Gastrocnemius medialis (tissue), 4 donors: Measurements from ENCODE around the gene CDKAL1. TPM values are rescaled to one million over a fixed set of nuclear protein-coding genes. Genes with fewer than 3 reads are reported as not detected.

Experiments
- ATAC-seq, 2 donors: fragments of 150-250 bp; one replicate each; pipeline ENCODE4 v1.9.1; 2016
- DNase-seq, 2 donors: peaks; one replicate each; pipeline ENCODE4 v3.0.0-alpha.2; 2019
- H3K27ac ChIP-seq, 4 donors: fragments of 200-600 bp; sonication (generic); 1 replicate in 1 of 4; 2 replicates in 3 of 4; pipeline ENCODE4 v1.5.1; 2016 to 2018; ENCODE audit warnings: mild to moderate bottlenecking in 2 of 4, moderate library complexity in 1 of 4
- H3K27me3 ChIP-seq, 3 donors: fragments of 200-600 bp; sonication (generic) in 2 of 3; 1 replicate in 1 of 3; 2 replicates in 2 of 3; pipeline versions ENCODE4 v1.5.1 to v1.6.0; 2016 to 2019; ENCODE audit warnings: mild to moderate bottlenecking in 1 of 3, moderate library complexity in 1 of 3
- H3K36me3 ChIP-seq, 2 donors: fragments of 200-600 bp; sonication (generic) in 1 of 2; one replicate each; pipeline ENCODE4 v1.5.1; 2017 to 2018
- H3K4me1 ChIP-seq, 2 donors: fragments of 200-600 bp; sonication (generic) in 1 of 2; one replicate each; pipeline ENCODE4 v1.5.1; 2016 to 2017; ENCODE audit warnings: mild to moderate bottlenecking in 2 of 2
- H3K4me3 ChIP-seq, 4 donors: fragments of 200-600 bp; sonication (generic) in 3 of 4; 1 replicate in 1 of 4; 2 replicates in 3 of 4; pipeline ENCODE4 v1.5.1; 2016 to 2019; ENCODE audit warnings: mild to moderate bottlenecking in 2 of 4
- H3K9me3 ChIP-seq, 3 donors: fragments of 200-600 bp; sonication (generic) in 2 of 3; 1 replicate in 1 of 3; 2 replicates in 2 of 3; pipeline ENCODE4 v1.5.1; 2016 to 2019
- CTCF ChIP-seq, 5 experiments: fragments of 450-650 bp in 3 of 5; fragments of 200-600 bp in 2 of 5; sonication (generic) in 2 of 5; IDR thresholded peaks in 4 of 5; conservative IDR thresholded peaks in 1 of 5; 1 replicate in 4 of 5; 2 replicates in 1 of 5; pipeline ENCODE4 v1.5.1; 2016 to 2019; ENCODE audit warnings: antibody characterized with exemption in 5 of 5, mild to moderate bottlenecking in 3 of 5, moderate library complexity in 3 of 5
- POLR2A ChIP-seq, 2 donors: fragments of 450-650 bp; IDR thresholded peaks; one replicate each; pipeline ENCODE4 v1.6.1; 2017; ENCODE audit warnings: antibody characterized with exemption in 2 of 2, mild to moderate bottlenecking in 2 of 2, moderate library complexity in 2 of 2
- in situ Hi-C, 4 donors: fragments of 200-750 bp; cut with MboI; loops; one replicate each; pipeline versions ENCODE4 v1.15.0 to v1.8.0; 2017; ENCODE audit warnings: low sequenced_read_pairs in 4 of 4
- intact Hi-C: fragments of 100-400 bp; cut with DNase I; formaldehyde crosslinking; loops from one replicate; pipeline ENCODE4 v1.15.1; 2023; ENCODE audit warnings: low total_unique reads
- total RNA-seq, 4 donors: library from RNA; depleted of rRNA; stranded (reverse); fragments of >200 nt; gene quantifications; one replicate each; pipeline versions ENCODE4 v1.1.0 to v1.2.3, GENCODE V29; 2016

Gene CDKAL1
- total RNA-seq, 4 donors from 2014 or later, result 9.6 to 17.0 (median 11.4) TPM

- no peak for ATAC-seq
- no peak overlapping the region for H3K4me3 ChIP-seq
- H3K4me1 ChIP-seq, result peaks cover 5 to 6% of the 10 kb centered on the region in 2 donors
- in situ Hi-C loops, result loop anchor here in 1 of 4 donors (25.0 kb wide), 1 partner anchor 782 kb away; no protein-coding TSS in a partner anchor
- DNase-seq, result no peak
- peaks cover 0 to 14% of the 10 kb centered on the region in 2 donors for H3K36me3 ChIP-seq
- no peaks in the 10 kb centered on the region for H3K27me3 ChIP-seq
- intact Hi-C loops, result no loop called here
- TF ChIP-seq POLR2A (IDR thresholded peaks at IDR 0.05) (no peak), CTCF (IDR thresholded peaks at IDR 0.05 in 4 of 5, conservative IDR thresholded peaks at IDR 0.05 in 1 of 5) (no peak)
- no peaks in the 10 kb centered on the region for H3K9me3 ChIP-seq
- no peak overlapping the region for H3K27ac ChIP-seq
Observed at GRCh38 chr6:20554817-20555216, 20.6 kb downstream of the CDKAL1 start.

- DNase-seq (no peak), ATAC-seq (peak; percentile 77 to 83)
- H3K9me3 ChIP-seq, result no peaks in the 10 kb centered on the region
- H3K36me3 ChIP-seq, result no peaks in the 10 kb centered on the region
- H3K27ac ChIP-seq, result peak overlapping the region; percentile 59 to 77 (median 74)
- in situ Hi-C loops, result loop anchor here (5.0 to 25.0 kb wide), 4 partner anchors 777 to 1032 kb away; partner anchors contain the start of gene SOX4 (in 1 of the 4)
- TF ChIP-seq CTCF (IDR thresholded peaks at IDR 0.05 in 4 of 5, conservative IDR thresholded peaks at IDR 0.05 in 1 of 5) (no peak), POLR2A (IDR thresholded peaks at IDR 0.05) (no peak)
- intact Hi-C loops, result no loop called here
- no peaks in the 10 kb centered on the region for H3K27me3 ChIP-seq
- H3K4me1 ChIP-seq, result peaks cover 19 to 21% of the 10 kb centered on the region in 2 donors
- H3K4me3 ChIP-seq, result peak overlapping the region in 3 of 4 donors; percentile 8 to 20 (median 16)
Observed at GRCh38 chr6:20559924-20560551, 25.8 kb downstream of the CDKAL1 start.

GRCh38 chr6:20563377-20563776, 29.1 kb downstream of the CDKAL1 start:
- no peak overlapping the region for H3K4me3 ChIP-seq
- DNase-seq (no peak), ATAC-seq (no peak)
- H3K9me3 ChIP-seq, result no peaks in the 10 kb centered on the region
- in situ Hi-C loops (loop anchor here (5.0 to 25.0 kb wide), 4 partner anchors 774 to 1029 kb away; partner anchors contain the start of gene SOX4 (in 1 of the 4)), intact Hi-C loops (no loop called here)
- no peaks in the 10 kb centered on the region for H3K27me3 ChIP-seq
- H3K4me1 ChIP-seq, result peaks cover 19 to 21% of the 10 kb centered on the region in 2 donors
- TF ChIP-seq POLR2A (IDR thresholded peaks at IDR 0.05), result no peak
- no peak for TF ChIP-seq CTCF (IDR thresholded peaks at IDR 0.05 in 4 of 5, conservative IDR thresholded peaks at IDR 0.05 in 1 of 5)
- H3K36me3 ChIP-seq, result no peaks in the 10 kb centered on the region
- H3K27ac ChIP-seq, result no peak overlapping the region

GRCh38 chr6:20564269-20564668, 30.0 kb downstream of the CDKAL1 start:
- H3K27ac ChIP-seq, result no peak overlapping the region
- no peaks in the 10 kb centered on the region for H3K9me3 ChIP-seq
- peaks cover 19 to 20% of the 10 kb centered on the region in 2 donors for H3K4me1 ChIP-seq
- ATAC-seq (no peak), DNase-seq (no peak)
- H3K27me3 ChIP-seq, result no peaks in the 10 kb centered on the region
- intact Hi-C loops (loop anchor here (1.0 kb wide), 1 partner anchor 1025 kb away; no protein-coding TSS in a partner anchor), in situ Hi-C loops (loop anchor here (5.0 to 25.0 kb wide), 4 partner anchors 773 to 1028 kb away; partner anchors contain the start of gene SOX4 (in 1 of the 4))
- peak in 4 of 5 experiments; percentile 49 to 69 (median 68) for TF ChIP-seq CTCF (IDR thresholded peaks at IDR 0.05 in 4 of 5, conservative IDR thresholded peaks at IDR 0.05 in 1 of 5)
- TF ChIP-seq POLR2A (IDR thresholded peaks at IDR 0.05), result no peak
- no peaks in the 10 kb centered on the region for H3K36me3 ChIP-seq
- no peak overlapping the region for H3K4me3 ChIP-seq
